H9 (cell line): ENCODE results near the gene GFOD2. TPM values are rescaled to one million over a fixed set of nuclear protein-coding genes. Genes with fewer than 3 reads are reported as not detected.

ENCODE experiments used
- DNase-seq: peaks from one replicate; pipeline ENCODE4 v3.0.0-alpha.2; 2017
- H2AFZ ChIP-seq: one replicate; pipeline ENCODE4 v1.6.1; 2013; ENCODE audit warnings: mild to moderate bottlenecking, low read length, control low read depth, moderate library complexity
- H2AK5ac ChIP-seq: 2 replicates; pipeline ENCODE4 v1.6.1; 2013; ENCODE audit warnings: low read length, control low read depth, mixed read lengths; ENCODE audit not compliant: insufficient read length
- H2BK120ac ChIP-seq: one replicate; pipeline ENCODE4 v1.6.1; 2013; ENCODE audit warnings: low read depth, mild to moderate bottlenecking, low read length, control low read depth, inconsistent platforms; ENCODE audit not compliant: poor library complexity, severe bottlenecking
- H2BK12ac ChIP-seq: 2 replicates; pipeline ENCODE4 v1.6.1; 2013; ENCODE audit warnings: low read length, control low read depth, mixed read lengths, low read depth; ENCODE audit not compliant: insufficient read length
- H2BK15ac ChIP-seq: 2 replicates; pipeline ENCODE4 v1.6.1; 2013; ENCODE audit warnings: low read depth, low read length, control low read depth
- H2BK20ac ChIP-seq: one replicate; pipeline ENCODE4 v1.6.1; 2013; ENCODE audit warnings: low read depth, mild to moderate bottlenecking, low read length, control low read depth, inconsistent platforms; ENCODE audit not compliant: poor library complexity, severe bottlenecking
- H2BK5ac ChIP-seq: 2 replicates; pipeline ENCODE4 v1.6.1; 2013; ENCODE audit warnings: low read length, control low read depth, mixed read lengths; ENCODE audit not compliant: insufficient read length
- H3K14ac ChIP-seq: 2 replicates; pipeline ENCODE4 v1.6.1; 2013; ENCODE audit warnings: low read length, control low read depth; ENCODE audit not compliant: insufficient read depth
- H3K18ac ChIP-seq: 2 replicates; pipeline ENCODE4 v1.6.1; 2013; ENCODE audit warnings: low read depth, mild to moderate bottlenecking, mixed read lengths, low read length, control low read depth; ENCODE audit not compliant: insufficient read length
- H3K23ac ChIP-seq: 2 replicates; pipeline ENCODE4 v1.6.1; 2013; ENCODE audit warnings: low read length, control low read depth, mixed read lengths, low read depth; ENCODE audit not compliant: insufficient read length
- H3K23me2 ChIP-seq: 2 replicates; pipeline ENCODE4 v1.6.1; 2013; ENCODE audit warnings: low read depth, mild to moderate bottlenecking, mixed read lengths, low read length, control low read depth; ENCODE audit not compliant: insufficient read length, poor library complexity, severe bottlenecking
- H3K27ac ChIP-seq: 2 replicates; pipeline ENCODE4 v1.5.1; 2013; ENCODE audit warnings: low read length, control low read depth, mixed read lengths, low read depth; ENCODE audit not compliant: insufficient read length
- H3K27me3 ChIP-seq: 2 replicates; pipeline ENCODE4 v1.6.1; 2013; ENCODE audit warnings: low read length, control low read depth, inconsistent platforms; ENCODE audit not compliant: insufficient read depth
- H3K4ac ChIP-seq: 2 replicates; pipeline ENCODE4 v1.6.1; 2013; ENCODE audit warnings: low read depth, mild to moderate bottlenecking, control low read depth, inconsistent platforms, low read length, moderate library complexity
- H3K4me1 ChIP-seq: 2 replicates; pipeline ENCODE4 v1.6.1; 2013; ENCODE audit warnings: low read length, control low read depth, inconsistent platforms; ENCODE audit not compliant: insufficient read depth
- H3K4me2 ChIP-seq: 2 replicates; pipeline ENCODE4 v1.6.1; 2013; ENCODE audit warnings: low read length, control low read depth, mixed read lengths; ENCODE audit not compliant: insufficient read length, insufficient read depth
- H3K56ac ChIP-seq: 2 replicates; pipeline ENCODE4 v1.6.1; 2013; ENCODE audit warnings: low read depth, mild to moderate bottlenecking, mixed read lengths, low read length, control low read depth; ENCODE audit not compliant: insufficient read length
- H3K79me1 ChIP-seq: 2 replicates; pipeline ENCODE4 v1.6.1; 2013; ENCODE audit warnings: low read depth, mild to moderate bottlenecking, moderate library complexity, low read length, control low read depth, inconsistent platforms; ENCODE audit not compliant: insufficient read depth, poor library complexity, severe bottlenecking
- H3K79me2 ChIP-seq: 2 replicates; pipeline ENCODE4 v1.6.1; 2013; ENCODE audit warnings: low read length, control low read depth, inconsistent platforms; ENCODE audit not compliant: insufficient read depth
- H3K9ac ChIP-seq: 2 replicates; pipeline ENCODE4 v1.6.1; 2013; ENCODE audit warnings: low read length, control low read depth, mixed read lengths; ENCODE audit not compliant: insufficient read length; ENCODE audit errors: extremely low read depth
- H3K9me3 ChIP-seq: one replicate; pipeline ENCODE4 v1.6.1; 2013; ENCODE audit warnings: low read depth, low read length, inconsistent platforms; ENCODE audit not compliant: control insufficient read depth
- H3T11ph ChIP-seq: one replicate; pipeline ENCODE4 v1.6.1; 2013; ENCODE audit warnings: mild to moderate bottlenecking, low read length, control low read depth, inconsistent platforms
- H4K20me1 ChIP-seq: one replicate; pipeline ENCODE4 v1.6.1; 2013; ENCODE audit not compliant: control insufficient read depth, insufficient read length, insufficient read depth
- H4K5ac ChIP-seq: 2 replicates; pipeline ENCODE4 v1.6.1; 2013; ENCODE audit warnings: low read depth, mild to moderate bottlenecking, mixed read lengths, low read length, control low read depth; ENCODE audit not compliant: insufficient read length
- H4K8ac ChIP-seq: replicated peaks from 2 replicates; pipeline ENCODE4 v1.6.1; 2013; ENCODE audit warnings: low read length, control low read depth, mixed read lengths, low read depth; ENCODE audit not compliant: insufficient read length
- H4K91ac ChIP-seq: 2 replicates; pipeline ENCODE4 v1.6.1; 2013; ENCODE audit warnings: low read depth, mild to moderate bottlenecking, moderate library complexity, mixed read lengths, low read length, control low read depth; ENCODE audit not compliant: insufficient read length
- H3K27ac Mint-ChIP-seq, 3 experiments: 2 replicates in 2 of 3; 3 replicates in 1 of 3; pipeline ENCODE4 v1.8.0; 2020 to 2021; ENCODE audit warnings: mixed read lengths in 3 of 3, mild to moderate bottlenecking in 1 of 3, moderate library complexity in 1 of 3
- H3K27me3 Mint-ChIP-seq: 2 replicates; pipeline ENCODE4 v1.8.0; 2021; ENCODE audit warnings: low read depth, mild to moderate bottlenecking, moderate library complexity, mixed read lengths
- H3K36me3 Mint-ChIP-seq, 3 experiments: 2 replicates in 2 of 3; 3 replicates in 1 of 3; pipeline ENCODE4 v1.8.0; 2020 to 2021; ENCODE audit warnings: low read depth in 3 of 3, mixed read lengths in 3 of 3; ENCODE audit not compliant: insufficient read depth in 1 of 3
- H3K4me1 Mint-ChIP-seq, 2 experiments: 2 replicates each; pipeline ENCODE4 v1.8.0; 2020; ENCODE audit warnings: mixed read lengths in 2 of 2
- H3K4me3 Mint-ChIP-seq, 2 experiments: 2 replicates in 1 of 2; 3 replicates in 1 of 2; pipeline ENCODE4 v1.8.0; 2020 to 2021; ENCODE audit warnings: mild to moderate bottlenecking in 2 of 2, mixed read lengths in 2 of 2, moderate library complexity in 1 of 2
- H3K9me3 Mint-ChIP-seq, 2 experiments: 2 replicates in 1 of 2; 3 replicates in 1 of 2; pipeline ENCODE4 v1.8.0; 2020; ENCODE audit warnings: mild to moderate bottlenecking in 2 of 2, mixed read lengths in 2 of 2, moderate library complexity in 1 of 2
- WGBS: extraction: QIAGEN DNeasy Blood & Tissue Kit; methylation state at CpG from one replicate; pipeline ENCODE4 v1.1.7; 2013; ENCODE audit warnings: missing lambda C conversion rate, low lambda C conversion rate, mixed read lengths; ENCODE audit not compliant: insufficient read length; ENCODE audit errors: extremely low coverage; 5-methylcytosine and 5-hydroxymethylcytosine counted together
- total RNA-seq: library from RNA; stranded (reverse); gene quantifications from 2 replicates; pipeline ENCODE4 v1.2.1, GENCODE V29; 2021
- TF ChIP-seq, protein P1 (sequence below): fragments of 200-600 bp; sonication (generic); conservative IDR thresholded peaks from 3 replicates; pipeline ENCODE4 v1.8.0; 2021; ENCODE audit warnings: antibody characterized with exemption, mild to moderate bottlenecking

The GFOD2 gene
- total RNA-seq, 1 experiment from 2014 or later = 21.8 TPM

DNA sequence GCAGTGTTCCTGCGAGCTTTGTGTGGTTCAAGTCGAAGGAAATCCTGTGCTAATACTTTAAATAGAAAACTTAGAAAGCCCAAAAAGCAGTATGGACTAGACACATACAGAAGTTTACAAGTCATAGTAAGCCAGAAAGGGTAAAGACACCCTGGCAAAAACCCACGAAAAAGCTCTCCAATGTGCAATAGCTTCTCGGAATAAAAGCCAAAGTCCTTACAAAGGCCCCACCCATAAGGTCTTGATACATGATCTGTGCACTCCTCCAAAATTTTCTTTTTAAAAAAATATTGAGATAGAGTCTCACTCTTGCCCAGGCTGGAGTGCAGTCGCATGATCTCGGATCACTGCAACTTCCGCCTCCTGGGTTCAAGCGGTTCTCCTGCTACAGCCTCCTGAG lies 42.2 kb downstream of the GFOD2 start:
- no peak for DNase-seq
- H3K27ac ChIP-seq = no peak overlapping the region
- H3K36me3 Mint-ChIP-seq = peaks cover 0 to 12% (median 4%) of the 10 kb centered on the region in 3 experiments; a peak in 4 of 7 replicates

More for the DNA sequence above, 42.2 kb downstream of the GFOD2 start:
- Histone ChIP-seq H3K56ac (no peak overlapping the region), H2BK120ac (no peak overlapping the region), H4K8ac (no peak overlapping the region), H4K5ac (no peak overlapping the region), H2AFZ (no peak overlapping the region), H2BK15ac (no peak overlapping the region), H4K20me1 (peaks cover 3% of the 10 kb centered on the region), H3K4me1 (no peaks in the 10 kb centered on the region), H3T11ph (no peak overlapping the region), H2BK20ac (no peak overlapping the region), H3K9me3 (no peaks in the 10 kb centered on the region), H3K79me2 (no peaks in the 10 kb centered on the region), H3K23me2 (no peaks in the 10 kb centered on the region), H3K79me1 (no peaks in the 10 kb centered on the region), H3K27me3 (no peaks in the 10 kb centered on the region), H2BK5ac (no peak overlapping the region), H3K4me2 (no peak overlapping the region), H3K23ac (no peak overlapping the region), H3K9ac (no peak overlapping the region), H4K91ac (no peak overlapping the region), H3K14ac (no peak overlapping the region), H2BK12ac (no peak overlapping the region), H2AK5ac (no peak overlapping the region), H3K18ac (no peak overlapping the region), H3K4ac (no peak overlapping the region)
- no peak overlapping the region for H3K27ac Mint-ChIP-seq
- H3K4me3 Mint-ChIP-seq = no peak overlapping the region
- WGBS = no CpG with 5 or more reads among the region's 8 CpGs
- 0 out of 4 replicates have a peak, but pooled peaks cover 0 to 2% of the 10 kb centered on the region in 2 experiments for H3K4me1 Mint-ChIP-seq
- no peaks in the 10 kb centered on the region for H3K27me3 Mint-ChIP-seq
- TF ChIP-seq, protein P1, sequence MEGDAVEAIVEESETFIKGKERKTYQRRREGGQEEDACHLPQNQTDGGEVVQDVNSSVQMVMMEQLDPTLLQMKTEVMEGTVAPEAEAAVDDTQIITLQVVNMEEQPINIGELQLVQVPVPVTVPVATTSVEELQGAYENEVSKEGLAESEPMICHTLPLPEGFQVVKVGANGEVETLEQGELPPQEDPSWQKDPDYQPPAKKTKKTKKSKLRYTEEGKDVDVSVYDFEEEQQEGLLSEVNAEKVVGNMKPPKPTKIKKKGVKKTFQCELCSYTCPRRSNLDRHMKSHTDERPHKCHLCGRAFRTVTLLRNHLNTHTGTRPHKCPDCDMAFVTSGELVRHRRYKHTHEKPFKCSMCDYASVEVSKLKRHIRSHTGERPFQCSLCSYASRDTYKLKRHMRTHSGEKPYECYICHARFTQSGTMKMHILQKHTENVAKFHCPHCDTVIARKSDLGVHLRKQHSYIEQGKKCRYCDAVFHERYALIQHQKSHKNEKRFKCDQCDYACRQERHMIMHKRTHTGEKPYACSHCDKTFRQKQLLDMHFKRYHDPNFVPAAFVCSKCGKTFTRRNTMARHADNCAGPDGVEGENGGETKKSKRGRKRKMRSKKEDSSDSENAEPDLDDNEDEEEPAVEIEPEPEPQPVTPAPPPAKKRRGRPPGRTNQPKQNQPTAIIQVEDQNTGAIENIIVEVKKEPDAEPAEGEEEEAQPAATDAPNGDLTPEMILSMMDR = no peak
- no peaks in the 10 kb centered on the region for H3K9me3 Mint-ChIP-seq
